ENCODE data around the gene PLAAT4. TPM values are rescaled to one million over a fixed set of nuclear protein-coding genes. Genes with fewer than 3 reads are reported as not detected.

The PLAAT4 gene
- total and polyA plus RNA-seq, 10 of the 15 experiments (the other 5 are each of a cell fraction or from before 2014, with no cell fraction given), result 6.0 to 34.3 (median 12.4) TPM

- peak; percentile 80 for ATAC-seq
- no peak overlapping the region for H3K4me2 ChIP-seq (ENCODE audit: control insufficient read depth, insufficient read depth)
- TF ChIP-seq ATF7 (IDR thresholded peaks at IDR 0.05; ENCODE audit: low read depth), result peak; percentile 75
- TF ChIP-seq IKZF1 (conservative IDR thresholded peaks at IDR 0.05), result peak; percentile 78
- no peak for TF ChIP-seq CBX5 (IDR thresholded peaks at IDR 0.05; ENCODE audit: low read depth)
- peak; percentile 92 for TF ChIP-seq SPI1 (IDR thresholded peaks at IDR 0.05; ENCODE audit: borderline replicate concordance, insufficient read depth, low read depth, low read length)
- peak; percentile 89 for TF ChIP-seq YBX1 (IDR thresholded peaks at IDR 0.05)
- 0 out of 2 replicates have a peak, but pooled peaks have one; percentile 12 for TF ChIP-seq NR2F1 (conservative IDR thresholded peaks at IDR 0.05)
- TF ChIP-seq KDM1A (IDR thresholded peaks at IDR 0.05; ENCODE audit: borderline replicate concordance), result no peak
- no peak for TF ChIP-seq RCOR1 (conservative IDR thresholded peaks at IDR 0.05; ENCODE audit: low read depth, low read length)
- TF ChIP-seq MLLT1 (IDR thresholded peaks at IDR 0.05), result peak; percentile 71; the same call in 1 of the 2 replicates
- no peak for TF ChIP-seq ZBTB4 (CRISPR knock-in tag; IDR thresholded peaks at IDR 0.05)
- no peak for TF ChIP-seq EZH2 (IDR thresholded peaks at IDR 0.05; ENCODE audit: borderline replicate concordance, control insufficient read depth, low read depth, low read length)
- no peak for TF ChIP-seq KAT2A (conservative IDR thresholded peaks at IDR 0.05; ENCODE audit: control insufficient read depth, low read depth, low read length)
- no peak; the same call in 1 of the 2 replicates for TF ChIP-seq BACH1 (IDR thresholded peaks at IDR 0.05; ENCODE audit: borderline replicate concordance)
- TF ChIP-seq HDAC2 (IDR thresholded peaks at IDR 0.05), result peak; percentile 60; the same call in 1 of the 2 replicates
- TF ChIP-seq ATF3 (IDR thresholded peaks at IDR 0.05; ENCODE audit: borderline replicate concordance, extremely low read depth, low read depth, low read length), result no peak
- peak; percentile 97 for TF ChIP-seq MTA2 (IDR thresholded peaks at IDR 0.05; ENCODE audit: low read depth)
- peak in 1 of 2 experiments; percentile 16; a peak in 1 of 4 replicates for TF ChIP-seq BHLHE40 (IDR thresholded peaks at IDR 0.05; ENCODE audit: borderline replicate concordance in 1 of 2, low read depth in 2 of 2, low read length in 1 of 2)
- TF ChIP-seq TCF12 (IDR thresholded peaks at IDR 0.05; ENCODE audit: low read depth, low read length), result no peak
- peak; percentile 81 for TF ChIP-seq NBN (IDR thresholded peaks at IDR 0.05)
Measured at GRCh38 chr11:63572026-63572688, 35.5 kb downstream of the PLAAT4 start.

More at GRCh38 chr11:63572026-63572688, 35.5 kb downstream of the PLAAT4 start:
- Histone ChIP-seq H3K79me2 (ENCODE audit: control insufficient read depth, insufficient read depth, low read length) (no peaks in the 10 kb centered on the region), H3K9me3 (replicated peaks; ENCODE audit: control insufficient read depth, insufficient read depth, low read length) (no peaks in the 10 kb centered on the region), H3K36me3 (ENCODE audit: control insufficient read depth in 2 of 2, insufficient read depth in 2 of 2, low read length in 1 of 2) (no peaks in the 10 kb centered on the region), H3K4me3 (no peak overlapping the region), H4K20me1 (ENCODE audit: control insufficient read depth, insufficient read depth) (no peaks in the 10 kb centered on the region), H3K27ac (ENCODE audit: control insufficient read depth, insufficient read depth) (0 out of 2 replicates have a peak overlapping the region, but pooled peaks have one; percentile 6), H3K4me1 (ENCODE audit: control insufficient read depth, insufficient read depth, low read length) (peaks cover 28% of the 10 kb centered on the region), H2AFZ (ENCODE audit: control insufficient read depth, low read depth, low read length) (no peak overlapping the region), H3K27me3 (replicated peaks in 1 of 2; ENCODE audit: control insufficient read depth in 2 of 2, insufficient read depth in 2 of 2, low read length in 1 of 2) (no peaks in the 10 kb centered on the region), H3K9ac (ENCODE audit: control insufficient read depth, insufficient read depth, low read length) (no peak overlapping the region)
- DNase-seq (ENCODE audit: low read depth, low spot score) (no peak), FAIRE-seq (peak; percentile 41)
- in situ Hi-C loops (cut with MboI) (no loop called here), intact Hi-C loops (cut with micrococcal nuclease; ENCODE audit: unreplicated experiment) (no loop called here)
- WGBS (ENCODE audit: insufficient coverage, insufficient replicate concordance, low lambda C conversion rate, missing lambda C conversion rate), result 16% methylated on average over 3 of the region's 3 CpGs
- no TSS peak for BruUV-seq (replicated peaks)
- CTCF ChIA-PET, result no interaction called here
- SMC1A ChIA-PET (ENCODE audit: uncharacterized antibody, unreplicated experiment), result interaction anchor here (0.9 to 1.6 kb wide), 2 partner anchors 35 to 57 kb away, joined by 3 to 6 read pairs; partner anchors contain the start of gene PLAAT4
- RAD21 ChIA-PET (ENCODE audit: unreplicated experiment), result no interaction called here
- POLR2A ChIA-PET, result no interaction called here
